ENCODE results near the gene MILR1.
"Not testable (repeated sequence)": the region's sequence is repeated elsewhere in the genome, so short reads cannot be mapped to it uniquely, and the experiment has no call there.

MILR1 gene, protein sequence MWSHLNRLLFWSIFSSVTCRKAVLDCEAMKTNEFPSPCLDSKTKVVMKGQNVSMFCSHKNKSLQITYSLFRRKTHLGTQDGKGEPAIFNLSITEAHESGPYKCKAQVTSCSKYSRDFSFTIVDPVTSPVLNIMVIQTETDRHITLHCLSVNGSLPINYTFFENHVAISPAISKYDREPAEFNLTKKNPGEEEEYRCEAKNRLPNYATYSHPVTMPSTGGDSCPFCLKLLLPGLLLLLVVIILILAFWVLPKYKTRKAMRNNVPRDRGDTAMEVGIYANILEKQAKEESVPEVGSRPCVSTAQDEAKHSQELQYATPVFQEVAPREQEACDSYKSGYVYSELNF

DNA sequence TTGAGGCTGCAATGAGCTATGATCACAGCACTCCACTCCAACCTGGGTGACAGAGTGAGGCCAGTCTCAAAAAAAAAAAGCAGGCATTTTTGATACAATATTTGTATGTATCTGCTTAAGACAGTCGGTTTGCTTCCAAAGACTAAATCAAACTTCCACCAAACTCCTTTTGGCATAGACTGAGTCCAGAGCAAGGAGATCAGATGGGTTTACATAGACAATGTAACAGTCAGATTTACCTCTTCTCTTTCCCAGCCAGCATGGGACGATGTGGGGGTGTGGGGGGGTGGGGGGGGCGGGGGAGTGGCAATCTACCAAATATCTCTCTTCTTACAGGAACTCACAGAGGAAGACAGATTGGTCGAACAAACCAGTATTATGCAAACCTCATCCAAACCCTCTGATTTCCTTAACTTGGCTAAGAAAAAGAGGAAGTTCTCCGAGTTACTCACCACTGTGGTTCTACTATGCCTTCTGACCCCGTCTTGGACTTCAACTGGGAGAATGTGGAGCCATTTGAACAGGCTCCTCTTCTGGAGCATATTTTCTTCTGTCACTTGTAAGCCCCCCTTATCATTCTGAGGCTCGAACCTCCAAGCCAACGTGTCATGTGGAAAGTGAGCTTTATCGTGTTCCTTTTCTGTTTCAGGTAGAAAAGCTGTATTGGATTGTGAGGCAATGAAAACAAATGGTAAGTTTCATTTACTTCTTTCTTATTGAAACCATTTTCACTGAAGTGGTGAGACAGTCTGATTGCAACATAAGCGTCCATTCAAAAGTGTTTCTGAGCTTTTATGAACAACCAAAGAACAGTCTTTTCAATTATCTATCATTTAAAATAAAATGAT, at the start of gene MILR1:
TSS of gene MILR1 (plus strand) at position 451 of the 848 bp plus-strand sequence. CDS start at position 505, 54 bp downstream.
- peak; percentile 19 for DNase-seq

DNA sequence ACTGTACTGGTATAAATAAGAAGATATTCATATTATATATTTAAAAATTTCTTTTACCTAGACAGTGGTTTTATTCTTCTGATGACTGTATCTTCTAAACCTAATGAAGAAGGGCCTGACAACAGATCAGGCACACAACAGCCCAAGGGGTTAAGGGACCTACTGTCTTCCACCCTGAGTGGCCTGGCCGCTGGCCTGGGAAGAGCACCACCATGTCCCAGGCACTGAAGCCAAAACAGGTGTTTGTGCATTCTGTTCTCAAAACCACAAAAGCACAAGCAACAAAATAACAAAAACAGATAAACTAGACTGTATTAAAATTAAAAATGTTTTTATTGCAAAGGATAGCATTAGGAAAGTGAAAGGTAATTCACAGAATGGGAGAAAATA, 49.2 kb upstream of the MILR1 start:
- DNase-seq, result no peak

DNA sequence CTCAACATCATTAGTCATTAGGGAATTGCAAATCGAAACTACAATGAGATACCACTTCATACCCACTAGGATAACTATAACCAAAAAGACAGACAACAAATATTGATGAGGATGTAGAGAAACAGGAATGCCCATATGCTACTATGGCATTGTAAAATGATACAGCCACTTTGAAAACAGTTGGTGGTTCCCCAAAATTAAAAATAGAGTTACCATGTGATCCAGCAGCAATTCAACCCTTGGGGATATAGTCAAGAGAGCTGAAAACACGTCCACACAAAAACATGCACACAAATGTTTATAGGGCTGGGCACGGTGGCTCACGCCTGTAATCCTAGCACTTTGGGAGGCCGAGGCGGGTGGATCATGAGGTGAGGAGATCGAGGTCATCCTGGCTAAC, 48.3 kb upstream of the MILR1 start:
- DNase-seq, result no peak

DNA sequence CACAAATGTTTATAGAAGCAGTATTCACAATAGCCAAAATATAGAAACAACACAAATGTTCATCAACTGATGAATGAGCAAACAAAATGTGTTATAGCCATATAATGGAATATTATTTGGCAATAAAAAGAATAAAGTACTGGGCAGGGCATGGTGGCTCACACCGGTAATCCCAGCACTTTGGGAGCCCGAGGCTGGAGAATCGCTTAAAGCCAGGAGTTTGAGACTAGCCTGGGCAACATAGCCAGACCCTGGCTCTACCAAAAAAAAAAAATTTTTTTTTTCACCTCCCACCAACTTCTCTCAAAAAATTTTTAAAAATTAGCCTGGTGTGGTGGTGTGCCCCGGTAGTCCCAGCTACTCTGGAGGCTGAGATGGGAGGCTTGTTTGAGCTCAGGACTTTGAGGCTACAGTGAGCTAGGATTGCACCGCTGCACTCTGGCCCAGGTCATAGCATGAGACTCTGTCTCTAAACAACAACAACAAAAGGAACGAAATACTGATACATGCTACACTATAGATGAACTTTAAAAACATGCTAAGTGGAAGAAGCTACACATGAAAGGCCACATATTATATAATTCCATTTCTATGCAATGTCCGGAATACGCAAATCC, 47.6 kb upstream of the MILR1 start:
- no peak for DNase-seq

DNA sequence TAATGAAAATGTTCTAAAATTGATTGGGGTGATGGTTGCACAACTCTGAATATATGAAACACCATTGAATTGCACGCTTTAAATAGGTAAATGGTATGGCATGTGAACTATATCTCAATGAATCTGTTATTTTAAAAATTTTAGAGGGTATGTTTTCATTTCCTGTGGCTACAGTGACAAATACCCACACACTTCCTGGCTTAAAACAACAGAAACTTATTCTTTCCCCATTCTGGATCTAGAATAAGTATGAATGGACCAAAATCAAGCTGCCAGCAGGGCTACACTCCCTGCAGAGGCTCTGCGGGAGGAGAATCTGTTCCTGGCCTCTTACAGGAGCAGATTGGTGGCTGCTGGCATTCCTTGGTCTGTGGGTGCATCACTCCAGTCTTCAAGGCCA, 47.0 kb upstream of the MILR1 start:
- no peak for DNase-seq

DNA sequence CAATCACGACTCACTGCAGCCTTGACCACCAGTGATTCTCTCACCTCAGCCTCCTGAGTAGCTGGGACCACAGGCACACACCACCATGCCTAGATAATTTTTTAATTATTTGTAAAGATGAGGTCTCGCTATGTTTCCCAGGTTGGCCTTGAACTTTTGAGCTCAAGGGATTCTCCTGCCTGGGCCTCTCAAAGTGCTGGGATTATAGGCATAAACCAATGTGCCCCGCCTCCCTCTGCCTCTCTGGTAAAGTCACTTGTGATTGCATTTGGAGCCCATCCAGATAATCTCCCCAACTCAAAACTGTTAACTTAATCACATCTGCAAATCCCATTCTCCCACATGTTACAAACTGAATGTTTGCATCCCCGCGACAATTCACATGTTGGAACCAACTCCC, 46.4 kb upstream of the MILR1 start:
- no peak for DNase-seq

DNA sequence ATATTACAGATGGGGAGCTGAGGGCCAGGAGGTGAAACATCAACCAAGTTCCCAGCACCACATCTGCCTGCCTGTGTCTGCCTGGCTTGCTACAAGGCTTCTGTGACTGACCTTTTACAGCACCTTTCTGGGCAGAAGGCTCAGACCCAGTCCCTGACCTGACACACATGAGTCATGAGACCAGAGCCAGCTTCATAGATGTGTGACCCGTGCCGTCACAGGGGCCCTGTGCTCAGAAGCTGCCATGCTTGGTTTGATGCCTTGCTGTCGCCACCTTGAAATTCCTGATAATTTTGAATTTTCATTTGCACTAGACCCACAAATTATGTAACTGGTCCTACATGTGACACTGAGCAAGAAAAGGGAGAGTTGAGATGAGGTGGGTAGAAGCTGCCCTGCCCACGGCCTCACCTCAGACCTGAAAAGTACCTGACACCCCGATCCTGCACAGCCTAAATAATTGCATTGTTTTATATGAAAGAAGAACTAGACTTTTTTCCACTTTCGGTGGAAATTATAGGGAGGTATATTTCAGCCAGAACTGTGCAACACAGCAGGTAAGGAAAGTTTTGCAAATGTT, 44.9 kb upstream of the MILR1 start:
- no peak for DNase-seq

DNA sequence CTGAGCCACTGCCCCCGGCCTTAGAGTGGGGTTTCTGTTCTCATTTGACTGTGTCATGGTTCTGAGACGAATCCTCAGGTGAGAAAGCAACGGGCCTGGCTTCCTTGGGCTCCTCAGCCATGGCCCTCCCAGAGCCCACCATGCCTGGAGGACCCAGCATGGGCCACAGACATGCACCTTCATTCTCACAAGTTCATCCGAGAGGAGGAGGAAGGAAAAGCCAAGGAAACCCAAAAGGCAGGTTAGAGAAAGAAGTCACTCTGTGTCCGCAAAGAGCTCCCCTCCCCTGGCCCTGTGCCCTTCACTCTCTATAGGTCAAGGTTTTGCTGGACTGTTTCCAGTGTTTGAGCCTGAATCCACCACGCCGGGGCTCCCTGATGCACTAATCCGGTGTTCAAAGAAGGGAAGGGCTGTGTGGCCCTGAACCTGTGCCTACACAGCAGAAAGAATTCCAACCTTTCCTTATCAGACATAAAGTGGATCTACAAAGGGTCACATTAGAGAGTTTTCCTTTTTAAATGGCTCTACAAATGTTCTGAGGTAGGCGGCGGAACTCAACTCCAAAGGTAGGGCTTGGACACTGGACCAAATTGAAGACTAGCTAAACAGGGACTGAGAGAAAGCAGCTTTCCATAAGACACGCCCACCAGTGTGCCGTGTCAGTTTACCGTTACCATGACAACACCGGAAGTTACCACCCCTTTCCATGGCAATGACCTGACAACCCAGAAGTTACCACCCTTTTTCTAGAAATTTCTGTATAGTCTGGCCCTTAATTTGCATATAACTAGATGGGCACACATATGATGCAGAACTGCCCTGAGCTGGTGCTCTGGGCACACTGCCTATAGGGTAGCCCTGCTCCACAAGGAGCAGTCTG, 42.4 kb upstream of the MILR1 start:
- DNase-seq, result no peak

DNA sequence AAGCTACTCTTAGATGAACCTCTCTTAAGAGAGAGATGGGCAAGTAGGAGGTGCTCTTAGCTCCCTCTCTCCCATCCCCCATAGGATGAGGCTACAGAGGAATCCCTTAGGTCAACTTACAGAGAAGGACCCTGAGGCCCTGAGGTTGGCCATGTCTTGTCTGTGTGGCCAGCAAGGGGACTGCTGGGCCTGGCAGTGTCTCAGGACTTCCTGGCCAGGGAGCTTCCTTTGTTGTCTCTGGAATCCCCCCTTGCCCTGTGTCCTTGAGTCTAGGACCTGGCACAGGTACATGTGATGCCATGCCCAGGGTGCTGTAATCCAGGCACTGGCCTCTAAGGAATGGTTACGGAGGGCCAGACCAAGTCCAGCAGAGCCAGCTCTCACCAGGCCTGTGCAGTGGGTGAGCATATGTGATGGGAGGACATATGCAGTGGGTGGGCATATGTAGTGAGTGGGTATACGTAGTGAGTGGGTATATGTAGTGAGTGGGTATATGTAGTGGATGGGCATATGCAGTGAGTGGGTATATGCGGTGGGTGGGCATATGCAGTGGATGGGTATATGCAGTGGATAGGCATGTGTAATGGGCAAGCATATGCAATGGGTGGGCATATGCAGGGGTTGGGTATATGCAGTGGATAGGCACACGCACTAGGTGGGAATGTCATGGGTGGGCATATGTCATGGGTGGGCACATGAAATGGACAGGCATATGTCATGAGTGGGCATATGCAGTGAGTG, 38.0 kb upstream of the MILR1 start:
- DNase-seq, result no peak

DNA sequence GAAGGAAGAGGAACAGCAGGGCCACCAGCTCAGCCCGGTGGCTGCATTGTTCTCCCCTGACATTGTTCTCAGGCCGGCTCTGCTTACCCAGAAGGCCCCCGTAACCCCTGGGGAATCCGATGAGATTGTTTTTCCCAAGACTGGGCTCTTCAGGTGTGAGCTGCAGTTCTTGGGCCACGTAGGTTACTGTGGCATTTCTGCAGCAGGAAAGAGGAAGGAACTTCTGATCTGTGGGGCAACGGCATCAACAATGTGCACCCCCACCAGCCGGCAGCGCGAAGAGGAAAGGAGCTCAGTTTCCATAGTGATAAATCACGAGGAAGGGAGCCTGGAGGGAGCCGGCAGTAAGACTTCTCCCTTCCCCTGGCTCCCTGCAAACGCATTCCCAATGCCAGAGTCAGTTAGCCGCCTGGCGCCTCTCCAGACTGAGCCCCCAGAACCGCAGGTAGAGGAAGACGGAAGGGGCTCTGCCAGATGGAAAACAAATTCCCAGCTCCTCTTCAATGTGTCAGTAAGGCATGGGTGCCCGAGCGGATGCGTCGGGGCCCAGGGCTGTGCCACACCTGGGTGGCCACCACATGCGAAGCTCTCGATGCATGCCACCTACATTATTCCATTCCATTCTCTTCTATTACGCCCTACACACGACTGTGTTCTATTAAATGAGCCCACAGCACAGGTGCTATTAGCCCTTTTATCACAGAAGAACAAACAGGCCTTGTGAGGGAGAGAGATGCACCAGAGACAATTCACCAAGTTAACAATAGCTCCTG, 36.7 kb upstream of the MILR1 start:
- peak; percentile 38 for DNase-seq

DNA sequence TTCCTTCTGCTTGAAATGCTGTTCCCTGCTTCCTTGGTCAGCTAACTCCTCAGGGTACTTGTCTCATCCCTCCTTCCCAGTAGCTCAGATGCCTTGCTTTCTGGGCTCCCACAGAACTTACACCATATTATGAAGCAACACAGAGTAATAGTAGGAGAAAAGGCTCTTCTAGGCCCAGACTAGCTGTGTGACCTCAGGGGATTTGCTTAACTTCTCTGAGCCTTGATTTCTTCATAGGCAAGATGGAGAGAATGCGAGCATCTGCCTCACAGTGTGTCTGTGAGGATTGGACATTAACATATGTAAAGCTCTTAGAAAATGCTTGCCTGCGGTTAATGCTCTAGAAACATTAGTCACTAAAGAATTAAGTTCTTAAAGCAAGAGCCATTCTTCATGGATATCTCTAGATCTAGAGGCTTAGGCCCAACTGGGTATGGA, 36.0 kb upstream of the MILR1 start:
- no peak for DNase-seq

DNA sequence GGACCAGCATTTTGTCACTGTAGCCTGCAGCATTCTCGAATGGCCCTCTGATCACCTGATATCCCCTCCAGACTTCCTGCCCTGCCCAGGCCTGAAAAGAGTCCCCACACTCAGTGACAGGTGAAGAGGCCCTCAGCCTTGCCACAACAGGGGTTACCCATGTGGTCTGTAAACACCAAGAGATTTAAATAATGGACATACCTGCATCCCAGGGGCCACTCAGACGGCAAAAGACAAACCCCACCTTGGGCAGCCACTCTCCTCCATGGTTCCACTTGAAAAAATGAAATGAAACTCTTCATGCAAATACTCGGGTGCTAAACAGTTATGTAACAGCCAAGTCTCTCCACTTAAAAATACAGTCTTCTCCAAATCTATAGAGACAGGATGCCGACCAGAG, 35.4 kb upstream of the MILR1 start:
- no peak for DNase-seq

DNA sequence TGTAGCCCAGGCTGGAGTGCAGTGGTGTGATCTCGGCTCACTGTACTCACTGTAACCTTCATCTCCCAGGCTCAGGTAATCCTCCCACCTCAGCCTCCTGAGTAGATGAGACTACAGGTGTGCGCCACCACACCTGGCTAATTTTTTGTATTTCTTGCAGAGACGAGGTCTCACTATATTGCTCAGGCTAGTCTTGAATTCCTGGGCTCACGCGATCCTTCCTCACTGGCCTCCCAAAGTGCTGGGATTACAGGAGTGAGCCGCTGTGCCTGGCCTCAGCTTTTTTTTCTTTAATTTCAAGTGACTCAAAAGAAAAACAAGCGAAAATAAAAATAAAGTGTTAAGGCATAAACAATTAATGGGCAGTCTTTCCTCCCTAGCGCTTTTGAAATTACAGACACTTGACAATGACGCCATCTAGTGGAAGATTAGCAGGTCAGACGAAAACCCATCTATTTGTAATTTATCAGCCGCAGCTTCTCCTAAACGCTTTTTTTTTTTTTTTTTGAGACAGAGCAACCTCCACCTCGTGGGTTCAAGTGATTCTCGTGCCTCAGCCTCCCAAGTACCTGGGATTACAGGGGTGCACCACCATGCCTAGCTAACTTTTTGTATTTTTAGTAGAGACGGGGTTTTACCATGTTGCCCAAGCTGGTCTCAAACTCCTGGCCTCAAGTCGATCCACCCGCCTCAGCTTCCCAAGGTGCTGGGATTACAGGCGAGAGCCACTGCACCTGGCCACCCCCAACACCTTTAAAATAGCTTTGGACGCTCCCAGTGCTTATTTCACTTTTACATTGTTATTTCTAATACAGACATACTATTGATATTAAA, 30.2 kb upstream of the MILR1 start:
- peak; percentile 23 for DNase-seq

DNA sequence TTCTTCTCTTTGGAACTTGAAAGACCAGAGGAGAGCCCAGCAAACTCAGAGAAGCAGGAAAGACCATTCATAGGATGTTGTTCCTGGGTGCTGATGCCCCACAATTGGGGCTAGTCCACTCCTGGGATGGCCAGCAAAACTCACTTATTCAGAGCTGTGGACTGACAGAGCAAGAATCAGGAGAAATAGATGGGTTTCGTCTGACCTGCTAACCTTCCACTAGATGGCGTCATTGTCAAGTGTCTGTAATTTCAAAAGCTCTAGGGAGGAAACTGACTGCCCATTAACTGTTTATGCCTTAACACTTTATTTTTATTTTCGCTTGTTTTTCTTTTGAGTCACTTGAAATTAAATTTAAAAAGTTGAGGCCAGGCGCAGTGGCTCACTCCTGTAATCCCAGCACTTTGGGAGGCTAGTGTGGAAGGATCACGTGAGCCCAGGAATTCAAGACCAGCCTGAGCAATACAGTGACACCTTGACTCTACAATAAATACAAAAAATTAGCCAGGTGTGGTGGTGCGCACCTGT, 28.7 kb upstream of the MILR1 start:
- peak; percentile 27 for DNase-seq

DNA sequence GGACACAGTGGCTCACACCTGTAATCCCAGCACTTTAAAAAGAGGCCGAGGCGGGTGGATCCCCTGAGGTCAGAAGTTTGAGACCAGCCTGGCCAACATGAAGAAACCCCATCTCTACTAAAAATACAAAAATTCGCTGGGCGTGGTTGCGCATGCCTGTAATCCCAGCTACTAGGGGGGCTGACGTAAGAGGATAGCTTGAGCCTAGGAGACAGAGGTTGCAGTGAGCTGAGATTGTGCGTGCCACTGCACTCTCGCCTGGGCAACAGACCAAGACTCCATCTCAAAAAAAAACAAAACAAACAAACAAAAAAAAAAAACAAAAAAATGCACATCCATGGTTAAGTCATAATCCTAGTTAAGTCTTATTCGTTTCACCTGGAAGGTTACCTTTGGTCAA, 26.8 kb upstream of the MILR1 start:
- DNase-seq, result not testable (repeated sequence)

DNA sequence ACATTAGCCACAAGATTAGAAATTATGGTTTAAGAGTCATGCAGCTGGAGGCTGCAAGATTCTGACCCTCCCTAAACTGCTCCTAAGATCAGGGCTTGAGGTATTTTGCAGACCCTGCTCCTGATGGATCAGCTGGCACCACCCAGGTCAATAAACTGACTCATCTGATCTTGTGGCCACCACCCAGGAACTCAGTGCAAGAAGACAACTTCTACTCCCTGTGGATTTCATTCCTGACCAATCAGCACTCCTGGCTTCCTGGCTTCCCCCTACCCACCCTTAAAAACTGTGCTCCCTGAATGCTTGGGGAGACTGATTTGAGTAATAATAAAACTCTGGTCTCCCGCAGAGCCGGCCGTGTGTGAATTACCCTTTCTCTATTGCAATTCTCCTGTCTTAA, 25.0 kb upstream of the MILR1 start:
- DNase-seq, result no peak

DNA sequence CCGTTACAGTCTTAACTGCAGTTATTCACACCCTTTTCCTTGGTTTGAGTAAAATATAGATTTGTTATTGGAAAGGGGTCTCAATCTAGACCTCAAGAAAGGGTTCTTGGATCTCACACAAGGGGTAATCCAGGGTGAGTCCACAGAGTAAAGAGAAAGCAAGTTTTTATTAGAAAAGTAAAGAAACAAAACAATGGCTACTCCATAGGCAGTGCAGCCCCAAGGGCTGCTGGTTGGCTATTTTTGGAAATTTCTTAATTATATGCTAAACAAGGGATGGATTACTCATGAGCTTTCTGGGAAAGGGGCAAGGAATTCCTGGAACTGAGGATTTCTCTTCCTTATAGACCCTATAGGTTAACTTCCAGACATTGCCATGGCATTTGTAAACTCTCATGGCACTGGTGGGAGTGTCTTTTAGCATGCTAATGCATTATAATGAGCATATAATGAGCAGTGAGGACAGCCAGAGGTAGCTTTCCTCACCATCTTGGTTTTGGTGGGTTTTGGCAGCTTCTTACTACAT, 24.5 kb upstream of the MILR1 start:
- no peak for DNase-seq

DNA sequence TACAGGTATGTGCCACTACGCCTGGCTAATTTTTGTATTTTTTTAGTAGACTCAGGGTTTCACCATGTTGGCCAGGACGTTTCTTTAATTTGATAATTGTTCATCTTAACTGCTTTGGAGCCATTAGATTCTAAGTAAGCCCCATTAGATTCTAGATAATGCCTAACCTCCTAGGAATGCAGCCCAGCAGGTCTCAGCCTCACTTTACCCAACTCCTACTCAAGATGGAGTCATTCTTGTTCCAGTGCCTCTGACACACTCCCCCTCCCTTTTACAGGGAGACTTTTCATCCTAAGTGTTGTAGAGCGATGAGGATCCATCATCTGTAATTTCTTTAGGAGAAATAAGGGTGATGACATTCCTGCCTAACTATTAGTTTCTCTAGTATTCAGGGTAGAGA, 23.7 kb upstream of the MILR1 start:
- DNase-seq, result no peak

DNA sequence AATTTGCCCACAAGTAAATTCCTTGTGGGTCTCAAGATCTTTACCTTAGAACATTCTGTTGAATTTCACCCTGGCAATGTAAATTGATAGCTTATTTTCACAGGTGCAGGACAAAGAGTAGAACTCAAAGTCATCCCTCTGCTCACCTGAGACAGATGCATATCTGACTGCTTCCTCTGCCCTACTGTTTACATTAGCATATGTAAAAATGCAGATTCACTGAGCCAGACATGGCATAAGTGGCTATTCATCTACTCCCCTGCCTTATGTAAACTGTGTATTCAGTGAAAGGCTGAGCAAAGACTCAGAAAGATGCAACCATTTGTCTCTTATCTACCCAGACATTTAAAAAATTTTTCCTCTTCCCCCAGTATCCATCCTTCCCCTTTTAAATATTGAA, 22.3 kb upstream of the MILR1 start:
- DNase-seq, result no peak

Measured in NCI-H1436 treated with DMSO at 0.1 percent for 48 hours (cell line).